Caco-2 (cell line): ENCODE measurements around the gene PALLD. TPM values are rescaled to one million over a fixed set of nuclear protein-coding genes. Genes with fewer than 3 reads are reported as not detected.

Experiments
- BruUV-seq: library from RNA; stranded (reverse); fragments of 400-500 nt; replicated peaks from 2 replicates; lab custom pipeline; 2021; lab: Mats Ljungman, UMichigan
- CTCF ChIA-PET: fragments of 300-600 bp; sonication (Branson Sonifier 250); formaldehyde crosslinking; loops from one replicate; lab custom pipeline; 2022; ENCODE audit warnings: antibody characterized with exemption; lab: Charles Lee
- POLR2A ChIA-PET: fragments of 300-600 bp; sonication (Branson Sonifier 250); formaldehyde crosslinking; loops from one replicate; lab custom pipeline; 2022; ENCODE audit warnings: antibody characterized with exemption; lab: Charles Lee
- DNase-seq, 2 experiments: peaks; one replicate each; pipeline versions ENCODE4 v3.0.0 to v3.0.0-alpha.2; 2020 to 2022
- H3K27me3 ChIP-seq: replicated peaks from 2 replicates; pipeline ENCODE4 v1.6.0; 2011; ENCODE audit warnings: low read length; ENCODE audit not compliant: control insufficient read depth, insufficient read depth
- H3K36me3 ChIP-seq: 2 replicates; pipeline ENCODE4 v1.5.1; 2011; ENCODE audit warnings: low read length; ENCODE audit not compliant: control insufficient read depth, insufficient read depth
- H3K4me1 ChIP-seq: fragments of 250-450 bp; sonication (Bioruptor Pico); 2 replicates; pipeline ENCODE4 v1.5.1; 2020; ENCODE audit warnings: mild to moderate bottlenecking
- H3K4me3 ChIP-seq: 2 replicates; pipeline ENCODE4 v1.5.1; 2011; ENCODE audit warnings: low read depth, mild to moderate bottlenecking, control low read depth, low read length
- H3K9me3 ChIP-seq: fragments of 250-450 bp; sonication (Bioruptor Pico); 2 replicates; pipeline ENCODE4 v1.5.1; 2020; ENCODE audit warnings: mild to moderate bottlenecking, moderate library complexity
- H3K27ac Mint-ChIP-seq: one replicate; pipeline ENCODE4 v1.8.0; 2022; ENCODE audit warnings: mixed read lengths; ENCODE audit not compliant: unreplicated experiment
- H3K27me3 Mint-ChIP-seq: one replicate; pipeline ENCODE4 v1.8.0; 2022; ENCODE audit warnings: mixed read lengths; ENCODE audit not compliant: insufficient read depth, unreplicated experiment
- H3K36me3 Mint-ChIP-seq: one replicate; pipeline ENCODE4 v1.8.0; 2022; ENCODE audit warnings: mild to moderate bottlenecking, mixed read lengths; ENCODE audit not compliant: insufficient read depth, unreplicated experiment
- H3K4me1 Mint-ChIP-seq: one replicate; pipeline ENCODE4 v1.8.0; 2022; ENCODE audit warnings: low read depth, mixed read lengths; ENCODE audit not compliant: unreplicated experiment
- H3K4me3 Mint-ChIP-seq: one replicate; pipeline ENCODE4 v1.8.0; 2022; ENCODE audit warnings: mild to moderate bottlenecking, moderate library complexity, mixed read lengths; ENCODE audit not compliant: unreplicated experiment
- H3K9me3 Mint-ChIP-seq: one replicate; pipeline ENCODE4 v1.8.0; 2022; ENCODE audit warnings: mixed read lengths; ENCODE audit not compliant: unreplicated experiment
- CTCF ChIP-seq, 2 experiments: fragments of 200-600 bp in 1 of 2; IDR thresholded peaks; 1 replicate in 1 of 2; 2 replicates in 1 of 2; pipeline versions ENCODE4 v1.5.1 to v1.8.0; 2011 to 2022; ENCODE audit warnings: antibody characterized with exemption in 1 of 2, control low read depth in 1 of 2, inconsistent platforms in 1 of 2, low read depth in 1 of 2, low read length in 1 of 2, mild to moderate bottlenecking in 1 of 2, moderate library complexity in 1 of 2; ENCODE audit not compliant: insufficient read depth in 1 of 2, severe bottlenecking in 1 of 2, unreplicated experiment in 1 of 2
- intact Hi-C: fragments of 100-400 bp; cut with micrococcal nuclease; formaldehyde crosslinking; loops from one replicate; pipeline ENCODE4 v1.10.0; 2022; ENCODE audit not compliant: unreplicated experiment
- total RNA-seq: library from RNA; stranded (reverse); gene quantifications from 2 replicates; pipeline ENCODE4 v1.2.3, GENCODE V29; 2022

PALLD gene
- total RNA-seq, 1 experiment from 2014 or later = 12.3 TPM

GRCh38 chr4:168884251-168885124 lies 387.6 kb downstream of the PALLD start:
- ChIA-PET POLR2A (no interaction called here), CTCF (no interaction called here)
- TF ChIP-seq CTCF (IDR thresholded peaks at IDR 0.05; ENCODE audit: insufficient read depth in 1 of 2, low read depth in 1 of 2, low read length in 1 of 2, severe bottlenecking in 1 of 2, unreplicated experiment in 1 of 2) = no peak
- Histone ChIP-seq H3K27me3 (no peaks in the 10 kb centered on the region), H3K9me3 (no peaks in the 10 kb centered on the region), H3K4me3 (no peak overlapping the region), H3K4me1 (peaks cover 21% of the 10 kb centered on the region), H3K36me3 (no peaks in the 10 kb centered on the region)
- no peaks in the 10 kb centered on the region for H3K9me3 Mint-ChIP-seq
- no peak overlapping the region for H3K4me3 Mint-ChIP-seq
- peaks cover 19% of the 10 kb centered on the region for H3K4me1 Mint-ChIP-seq
- peaks cover 6% of the 10 kb centered on the region for H3K36me3 Mint-ChIP-seq
- H3K27ac Mint-ChIP-seq = no peak overlapping the region
- intact Hi-C loops = no loop called here
- no peaks in the 10 kb centered on the region for H3K27me3 Mint-ChIP-seq
- no TSS peak for BruUV-seq
- no peak for DNase-seq

GRCh38 chr4:168885400-168885799 lies 388.5 kb downstream of the PALLD start:
- DNase-seq = no peak
- no peak overlapping the region for H3K27ac Mint-ChIP-seq
- H3K27me3 ChIP-seq = no peaks in the 10 kb centered on the region
- no peak overlapping the region for H3K4me3 ChIP-seq
- no peaks in the 10 kb centered on the region for H3K36me3 ChIP-seq
- H3K27me3 Mint-ChIP-seq = no peaks in the 10 kb centered on the region
- H3K4me3 Mint-ChIP-seq = no peak overlapping the region
- H3K36me3 Mint-ChIP-seq = peaks cover 6% of the 10 kb centered on the region
- TF ChIP-seq CTCF (IDR thresholded peaks at IDR 0.05; ENCODE audit: insufficient read depth in 1 of 2, low read depth in 1 of 2, low read length in 1 of 2, severe bottlenecking in 1 of 2, unreplicated experiment in 1 of 2) = no peak
- intact Hi-C loops = no loop called here
- ChIA-PET CTCF (no interaction called here), POLR2A (no interaction called here)
- no TSS peak for BruUV-seq
- H3K9me3 Mint-ChIP-seq = no peaks in the 10 kb centered on the region
- H3K9me3 ChIP-seq = no peaks in the 10 kb centered on the region
- peaks cover 15% of the 10 kb centered on the region for H3K4me1 ChIP-seq
- peaks cover 19% of the 10 kb centered on the region for H3K4me1 Mint-ChIP-seq

DNA sequence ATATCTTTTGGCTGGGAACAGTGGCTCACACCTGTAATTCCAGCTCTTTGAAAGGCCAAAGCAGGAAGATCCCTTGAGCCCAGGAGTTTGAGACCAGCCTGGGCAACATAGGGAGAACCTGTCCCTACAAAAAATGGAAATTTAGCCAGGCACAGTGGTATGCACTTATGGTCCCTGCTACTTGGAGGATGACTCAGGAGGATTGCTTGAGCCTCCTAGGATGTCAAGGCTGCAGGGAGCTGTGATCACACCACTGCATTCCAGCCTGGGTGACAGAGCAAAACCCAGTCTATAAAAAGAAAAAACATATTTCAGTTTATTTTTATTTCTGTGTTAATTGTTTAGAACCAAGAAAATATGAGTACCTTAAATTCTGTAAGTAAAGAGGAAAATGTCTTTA lies 389.5 kb downstream of the PALLD start:
- TF ChIP-seq CTCF (IDR thresholded peaks at IDR 0.05; ENCODE audit: insufficient read depth in 1 of 2, low read depth in 1 of 2, low read length in 1 of 2, severe bottlenecking in 1 of 2, unreplicated experiment in 1 of 2) = no peak
- Histone ChIP-seq H3K9me3 (no peaks in the 10 kb centered on the region), H3K4me1 (peaks cover 6% of the 10 kb centered on the region; the same call in 1 of the 2 replicates), H3K4me3 (no peak overlapping the region), H3K27me3 (no peaks in the 10 kb centered on the region), H3K36me3 (no peaks in the 10 kb centered on the region)
- H3K4me3 Mint-ChIP-seq = no peak overlapping the region
- intact Hi-C loops = no loop called here
- no TSS peak for BruUV-seq
- H3K27me3 Mint-ChIP-seq = no peaks in the 10 kb centered on the region
- no peaks in the 10 kb centered on the region for H3K9me3 Mint-ChIP-seq
- ChIA-PET CTCF (interaction anchor here (0.7 kb wide), 1 partner anchor 254 kb away, joined by 7 read pairs; no protein-coding TSS in a partner anchor), POLR2A (no interaction called here)
- peaks cover 10% of the 10 kb centered on the region for H3K4me1 Mint-ChIP-seq
- H3K27ac Mint-ChIP-seq = no peak overlapping the region
- H3K36me3 Mint-ChIP-seq = peaks cover 3% of the 10 kb centered on the region
- no peak for DNase-seq
